Measurements from ENCODE around the gene TBCD.
"Not testable (repeated sequence)": the region's sequence is repeated elsewhere in the genome, so short reads cannot be mapped to it uniquely, and the experiment has no call there.

The TBCD gene

GRCh38 chr17:82723169-82723807 is 28.6 kb upstream of the TBCD start:
- intact Hi-C loops (cut with DNase I) = no loop called here
- DNase-seq = no peak

- DNase-seq = no peak
- intact Hi-C loops (cut with DNase I) = no loop called here
Measured at GRCh38 chr17:82726427-82726826, 25.4 kb upstream of the TBCD start.

- DNase-seq = no peak
- intact Hi-C loops (cut with DNase I) = no loop called here
Measured at GRCh38 chr17:82729479-82730260, 22.2 kb upstream of the TBCD start.

- intact Hi-C loops (cut with DNase I) = no loop called here
- DNase-seq = no peak
Measured at GRCh38 chr17:82732118-82732743, 19.6 kb upstream of the TBCD start.

- peak; percentile 31 to 91 (median 80) for DNase-seq
- intact Hi-C loops (cut with DNase I) = no loop called here
Measured at GRCh38 chr17:82734987-82735866, 16.6 kb upstream of the TBCD start, which contains the start of gene FN3K. TSS of gene FN3K (plus strand) at chr17:82735615. CDS start at chr17:82735637, 22 bp downstream.

- intact Hi-C loops (cut with DNase I) = loop anchor here (2.0 kb wide), 1 partner anchor 38 kb away; the partner anchor contains the start of gene RAB40B
- DNase-seq = no peak
Measured at GRCh38 chr17:82736511-82737185, 15.2 kb upstream of the TBCD start.

- DNase-seq = peak; percentile 86 to 99 (median 96)
- intact Hi-C loops (cut with DNase I) = loop anchor here (2.0 kb wide), 1 partner anchor 39 kb away; the partner anchor contains the start of gene RAB40B
Measured at GRCh38 chr17:82737967-82738877, 13.6 kb upstream of the TBCD start.

GRCh38 chr17:82740906-82741759 is 10.7 kb upstream of the TBCD start:
- intact Hi-C loops (cut with DNase I) = no loop called here
- DNase-seq = no peak

GRCh38 chr17:82743344-82744219 is 8.3 kb upstream of the TBCD start:
- intact Hi-C loops (cut with DNase I) = no loop called here
- DNase-seq = no peak

GRCh38 chr17:82744736-82745135 is 7.1 kb upstream of the TBCD start:
- DNase-seq; intact Hi-C loops (cut with DNase I): not testable (repeated sequence)

GRCh38 chr17:82745524-82745923 is 6.3 kb upstream of the TBCD start:
- intact Hi-C loops (cut with DNase I) = no loop called here
- DNase-seq = no peak

GRCh38 chr17:82748756-82749155 is 3.1 kb upstream of the TBCD start:
- intact Hi-C loops (cut with DNase I) = no loop called here
- DNase-seq = no peak

GRCh38 chr17:82750241-82750908 is 1.5 kb upstream of the TBCD start:
- DNase-seq = peak in 4 of 42 donors; percentile 6 to 46 (median 10)
- intact Hi-C loops (cut with DNase I) = no loop called here

- intact Hi-C loops (cut with DNase I) = no loop called here
- DNase-seq = peak in 2 of 42 donors; percentile 18 to 46
Measured at GRCh38 chr17:82751171-82751570, 694 bp upstream of the TBCD start.
